Body of pancreas (tissue), 4 donors: ENCODE results near the gene DLG1. TPM values are rescaled to one million over a fixed set of nuclear protein-coding genes. Genes with fewer than 3 reads are reported as not detected.

ENCODE experiments used
- ATAC-seq: fragments of 150-250 bp; one replicate; pipeline ENCODE4 v1.9.1; 2016
- DNase-seq, 4 donors: peaks; one replicate each; pipeline ENCODE4 v3.0.0-alpha.2; 2019
- H3K27ac ChIP-seq, 4 donors: fragments of 200-600 bp; sonication (generic); 1 replicate in 3 of 4; 2 replicates in 1 of 4; pipeline versions ENCODE4 v1.5.1 to v1.6.1; 2016 to 2019; ENCODE audit warnings: mild to moderate bottlenecking in 1 of 4, mixed read lengths in 1 of 4, moderate library complexity in 1 of 4
- H3K27me3 ChIP-seq, 2 donors: fragments of 200-600 bp; sonication (generic); one replicate each; pipeline ENCODE4 v1.6.0; 2016; ENCODE audit warnings: mild to moderate bottlenecking in 1 of 2
- H3K36me3 ChIP-seq, 2 donors: fragments of 200-600 bp; sonication (generic); replicated peaks in 1 of 2; 2 replicates each; pipeline ENCODE4 v1.5.1; 2016; ENCODE audit warnings: low read depth in 2 of 2; ENCODE audit not compliant: insufficient read depth in 1 of 2
- H3K4me1 ChIP-seq: fragments of 200-600 bp; sonication (generic); one replicate; pipeline ENCODE4 v1.6.0; 2016
- H3K4me3 ChIP-seq, 2 donors: fragments of 200-600 bp; sonication (generic); 1 replicate in 1 of 2; 2 replicates in 1 of 2; pipeline ENCODE4 v1.5.1; 2016 to 2019
- H3K9me3 ChIP-seq, 3 donors: fragments of 200-600 bp; sonication (generic); 1 replicate in 2 of 3; 2 replicates in 1 of 3; pipeline ENCODE4 v1.5.1; 2016
- POLR2A ChIP-seq, 3 donors: fragments of 450-650 bp; IDR thresholded peaks; one replicate each; pipeline ENCODE4 v1.6.1; 2016; ENCODE audit warnings: antibody characterized with exemption in 3 of 3, mild to moderate bottlenecking in 2 of 3
- WGBS, 2 donors: methylation state at CpG; one replicate each; pipeline ENCODE4 v1.1.5; 2017; 5-methylcytosine and 5-hydroxymethylcytosine counted together
- intact Hi-C: fragments of 100-400 bp; cut with DNase I; formaldehyde crosslinking; loops from one replicate; pipeline ENCODE4 v1.15.1; 2023
- total RNA-seq, 2 donors: library from RNA; depleted of rRNA; stranded (reverse); fragments of >200 nt; gene quantifications; one replicate each; pipeline ENCODE4 v1.1.0, GENCODE V29; 2016
- TF ChIP-seq, protein P1 (sequence below), 7 experiments: fragments of 450-650 bp in 4 of 7; fragments of 200-600 bp in 3 of 7; sonication (generic) in 3 of 7; IDR thresholded peaks; one replicate each; pipeline ENCODE4 v1.5.1; 2016 to 2019; ENCODE audit warnings: antibody characterized with exemption in 7 of 7

DLG1 gene
- total RNA-seq, 2 donors from 2014 or later = 45.8 to 48.8 TPM

DNA sequence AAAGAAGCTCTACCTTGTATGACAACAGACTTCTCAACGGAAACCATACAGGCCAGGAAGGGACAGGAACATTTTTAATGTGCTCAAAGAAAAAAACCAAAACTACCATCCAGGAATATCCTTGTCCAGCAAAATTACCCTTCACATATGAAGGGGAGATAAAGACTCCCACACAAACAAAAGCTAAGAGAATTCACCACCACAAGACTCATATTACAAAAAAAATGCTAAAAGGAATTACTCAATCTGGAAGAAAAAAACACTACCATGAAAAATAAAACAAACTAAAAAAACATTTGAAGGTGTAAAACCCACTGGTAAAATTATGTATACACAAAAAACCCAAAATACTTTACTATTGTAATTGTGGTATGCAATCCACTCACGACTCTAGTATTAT lies 57.2 kb downstream of the DLG1 start:
- WGBS, 2 donors = 94% methylated on average over 2 of the region's 2 CpGs
- DNase-seq = no peak
- TF ChIP-seq, protein P1, sequence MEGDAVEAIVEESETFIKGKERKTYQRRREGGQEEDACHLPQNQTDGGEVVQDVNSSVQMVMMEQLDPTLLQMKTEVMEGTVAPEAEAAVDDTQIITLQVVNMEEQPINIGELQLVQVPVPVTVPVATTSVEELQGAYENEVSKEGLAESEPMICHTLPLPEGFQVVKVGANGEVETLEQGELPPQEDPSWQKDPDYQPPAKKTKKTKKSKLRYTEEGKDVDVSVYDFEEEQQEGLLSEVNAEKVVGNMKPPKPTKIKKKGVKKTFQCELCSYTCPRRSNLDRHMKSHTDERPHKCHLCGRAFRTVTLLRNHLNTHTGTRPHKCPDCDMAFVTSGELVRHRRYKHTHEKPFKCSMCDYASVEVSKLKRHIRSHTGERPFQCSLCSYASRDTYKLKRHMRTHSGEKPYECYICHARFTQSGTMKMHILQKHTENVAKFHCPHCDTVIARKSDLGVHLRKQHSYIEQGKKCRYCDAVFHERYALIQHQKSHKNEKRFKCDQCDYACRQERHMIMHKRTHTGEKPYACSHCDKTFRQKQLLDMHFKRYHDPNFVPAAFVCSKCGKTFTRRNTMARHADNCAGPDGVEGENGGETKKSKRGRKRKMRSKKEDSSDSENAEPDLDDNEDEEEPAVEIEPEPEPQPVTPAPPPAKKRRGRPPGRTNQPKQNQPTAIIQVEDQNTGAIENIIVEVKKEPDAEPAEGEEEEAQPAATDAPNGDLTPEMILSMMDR (IDR thresholded peaks at IDR 0.05) = no peak
- TF ChIP-seq POLR2A (IDR thresholded peaks at IDR 0.05) = no peak
- Histone ChIP-seq H3K36me3 (no peaks in the 10 kb centered on the region), H3K27ac (no peak overlapping the region), H3K4me1 (no peaks in the 10 kb centered on the region), H3K27me3 (no peaks in the 10 kb centered on the region), H3K9me3 (peaks cover 0 to 10% (median 0%) of the 10 kb centered on the region in 3 donors), H3K4me3 (no peak overlapping the region)
- ATAC-seq = no peak
- intact Hi-C loops = no loop called here

DNA sequence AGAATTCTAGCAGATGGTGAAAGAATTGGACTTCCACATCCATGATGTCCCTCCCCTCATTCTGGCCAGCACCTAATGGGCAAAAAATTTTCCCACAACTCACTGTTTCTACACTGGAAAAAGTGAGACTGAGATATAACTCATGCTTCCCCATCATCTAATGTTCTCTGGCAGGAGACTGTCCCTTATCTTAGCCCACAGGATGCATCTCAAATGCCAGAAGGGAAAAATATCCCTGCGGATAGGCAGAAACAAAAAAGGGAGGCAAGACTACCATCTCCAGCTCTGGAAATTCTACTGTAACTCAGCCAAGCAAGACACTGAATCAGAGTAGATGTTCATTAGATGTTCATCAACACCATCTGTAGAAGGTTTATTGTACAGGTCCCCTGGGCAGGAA lies 58.6 kb downstream of the DLG1 start:
- no peak for DNase-seq
- H3K4me1 ChIP-seq = peaks cover 8% of the 10 kb centered on the region
- intact Hi-C loops = no loop called here
- H3K4me3 ChIP-seq = no peak overlapping the region
- no peak overlapping the region for H3K27ac ChIP-seq
- H3K27me3 ChIP-seq = no peaks in the 10 kb centered on the region
- TF ChIP-seq, protein P1 (IDR thresholded peaks at IDR 0.05) = no peak
- no peak for TF ChIP-seq POLR2A (IDR thresholded peaks at IDR 0.05)
- no peak for ATAC-seq
- peaks cover 0 to 10% (median 0%) of the 10 kb centered on the region in 3 donors for H3K9me3 ChIP-seq
- WGBS, 2 donors = 100% methylated on average over 1 of the region's 1 CpG
- no peaks in the 10 kb centered on the region for H3K36me3 ChIP-seq

- no peak for TF ChIP-seq POLR2A (IDR thresholded peaks at IDR 0.05)
- TF ChIP-seq, protein P1 (IDR thresholded peaks at IDR 0.05) = no peak
- peaks cover 0 to 10% (median 0%) of the 10 kb centered on the region in 3 donors for H3K9me3 ChIP-seq
- no peak overlapping the region for H3K4me3 ChIP-seq
- no peak overlapping the region for H3K27ac ChIP-seq
- intact Hi-C loops = no loop called here
- no peaks in the 10 kb centered on the region for H3K36me3 ChIP-seq
- H3K4me1 ChIP-seq = peaks cover 12% of the 10 kb centered on the region
- WGBS, 2 donors = 61 to 79% methylated on average over 1 of the region's 1 CpG
- DNase-seq = no peak
- no peak for ATAC-seq
- no peaks in the 10 kb centered on the region for H3K27me3 ChIP-seq
Observed at GRCh38 chr3:197238842-197239241, 59.6 kb downstream of the DLG1 start.

DNA sequence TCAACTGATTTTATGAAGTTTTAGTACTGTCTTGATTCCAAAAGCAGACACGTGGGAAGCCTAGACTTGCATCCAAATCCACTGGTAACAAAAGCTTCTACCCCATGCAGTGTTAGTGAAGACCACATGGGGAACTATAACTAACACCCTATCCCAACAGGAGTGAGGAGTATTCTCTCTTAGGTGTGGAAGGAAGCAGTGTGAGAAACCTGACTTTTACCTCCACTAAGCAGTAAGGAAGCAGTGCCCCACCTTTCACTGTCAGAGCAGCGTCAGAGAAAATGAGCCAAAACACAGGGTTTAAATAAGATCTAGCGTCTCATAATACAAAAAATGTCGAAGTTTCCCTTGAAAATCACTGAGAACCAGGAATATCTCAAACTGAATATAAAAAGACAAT lies 60.5 kb downstream of the DLG1 start:
- intact Hi-C loops = no loop called here
- peaks cover 0 to 4% (median 0%) of the 10 kb centered on the region in 3 donors for H3K9me3 ChIP-seq
- no peak overlapping the region for H3K27ac ChIP-seq
- DNase-seq = no peak
- TF ChIP-seq, protein P1 (IDR thresholded peaks at IDR 0.05) = no peak
- TF ChIP-seq POLR2A (IDR thresholded peaks at IDR 0.05) = no peak
- H3K36me3 ChIP-seq = no peaks in the 10 kb centered on the region
- no peak for ATAC-seq
- no peaks in the 10 kb centered on the region for H3K27me3 ChIP-seq
- WGBS, 2 donors = 92 to 94% methylated on average over 4 of the region's 4 CpGs
- H3K4me3 ChIP-seq = no peak overlapping the region
- H3K4me1 ChIP-seq = peaks cover 12% of the 10 kb centered on the region

DNA sequence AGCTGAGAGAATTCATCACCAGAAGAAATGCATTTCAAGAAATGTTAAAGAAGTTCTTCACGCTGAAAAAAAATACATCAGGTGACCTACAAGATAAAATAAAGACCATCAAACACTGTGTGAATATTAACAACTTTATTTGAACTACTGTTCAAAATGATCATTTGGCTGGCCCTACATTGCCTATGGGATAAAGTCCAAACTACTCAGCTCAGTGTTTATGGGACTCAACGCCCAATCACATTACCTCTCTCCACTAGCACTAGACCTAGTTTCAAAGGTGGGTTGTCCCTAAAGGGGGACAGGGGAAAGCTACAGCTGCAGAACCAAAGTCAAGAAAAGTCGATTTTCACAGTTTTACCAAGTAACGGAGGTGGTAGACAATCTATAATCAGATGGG lies 62.0 kb downstream of the DLG1 start:
- WGBS, 2 donors = 73 to 82% methylated on average over 4 of the region's 4 CpGs
- no peak for ATAC-seq
- intact Hi-C loops = no loop called here
- Histone ChIP-seq H3K4me1 (peaks cover 12% of the 10 kb centered on the region), H3K4me3 (no peak overlapping the region), H3K27me3 (no peaks in the 10 kb centered on the region), H3K27ac (no peak overlapping the region), H3K36me3 (no peaks in the 10 kb centered on the region), H3K9me3 (no peaks in the 10 kb centered on the region)
- TF ChIP-seq, protein P1 (IDR thresholded peaks at IDR 0.05) = no peak
- no peak for TF ChIP-seq POLR2A (IDR thresholded peaks at IDR 0.05)
- no peak for DNase-seq
